GM20000 (cell line): Measurements from ENCODE around the gene C1QTNF1.

Experiments
- DNase-seq: peaks from one replicate; pipeline ENCODE4 v3.0.0; 2012; ENCODE audit warnings: low spot score
- CTCF ChIP-seq: IDR thresholded peaks from 2 replicates; pipeline ENCODE4 v1.5.1; 2012; ENCODE audit warnings: mild to moderate bottlenecking, control low read depth; ENCODE audit errors: extremely low read depth, missing control alignments

Gene C1QTNF1

GRCh38 chr17:78998311-78999055, 25.5 kb upstream of the C1QTNF1 start:
- DNase-seq, result no peak
- no peak for TF ChIP-seq CTCF

GRCh38 chr17:78999056-78999768, 24.8 kb upstream of the C1QTNF1 start:
- no peak for DNase-seq
- no peak for TF ChIP-seq CTCF

DNA sequence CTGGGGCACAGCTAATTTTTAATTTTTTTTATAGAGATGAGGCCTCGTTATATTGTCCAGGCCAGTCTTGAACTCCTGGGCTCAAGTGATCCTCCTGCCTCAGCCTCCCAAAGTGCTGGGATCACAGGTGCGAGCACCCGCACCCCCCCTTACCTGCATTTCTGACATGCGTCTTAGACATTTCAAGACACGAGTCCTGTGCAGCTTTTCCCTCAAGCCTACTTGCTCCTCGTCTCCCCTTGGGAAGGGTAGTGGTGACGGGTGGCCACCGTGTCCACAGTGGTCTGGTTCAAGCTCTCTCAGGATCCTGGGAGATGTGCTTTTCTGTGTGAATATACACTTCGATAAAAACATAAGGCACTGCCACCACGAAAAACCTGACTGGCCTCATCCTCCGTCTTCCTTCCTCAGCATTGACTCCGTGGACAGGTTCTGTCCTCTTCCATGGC, 24.0 kb upstream of the C1QTNF1 start:
- DNase-seq, result no peak
- no peak for TF ChIP-seq CTCF

DNA sequence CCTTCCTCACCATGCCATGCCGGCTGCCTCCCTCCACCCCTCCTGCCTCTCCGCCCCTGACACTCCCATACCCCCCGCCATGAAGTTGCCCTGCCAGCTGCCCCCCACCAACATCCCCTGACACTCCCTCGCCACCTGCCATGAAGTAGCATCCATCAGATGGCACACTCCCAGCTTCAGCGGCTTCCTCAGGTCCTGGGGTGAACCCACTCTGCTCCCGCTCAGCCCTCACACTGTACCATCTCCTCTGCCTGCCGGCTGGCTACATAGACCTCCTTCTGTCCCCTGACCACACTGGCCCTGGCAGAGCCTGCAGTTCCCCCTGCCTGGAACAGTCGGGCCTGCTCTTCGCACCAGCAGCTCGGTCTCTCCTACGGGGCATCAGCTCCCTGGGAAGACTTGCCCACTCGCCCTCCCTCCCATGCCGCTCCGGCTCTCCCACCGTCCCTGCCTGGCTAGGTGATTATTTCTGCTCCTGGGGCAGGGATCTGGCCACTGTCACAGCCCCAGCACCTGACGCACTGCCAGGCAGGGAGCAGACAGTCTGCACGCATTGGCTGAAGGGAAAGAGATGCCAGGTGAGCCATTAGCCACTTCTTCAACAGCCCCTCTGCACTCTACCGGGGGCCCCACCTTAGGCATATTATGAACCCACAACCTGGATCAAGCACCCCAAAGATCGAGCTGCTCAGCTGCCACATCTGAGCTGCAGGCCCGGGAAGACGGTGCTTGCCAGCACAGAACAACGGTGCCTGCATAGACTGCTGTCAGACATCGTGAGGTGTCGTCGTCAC, 23.4 kb upstream of the C1QTNF1 start:
- no peak for TF ChIP-seq CTCF
- DNase-seq, result no peak

GRCh38 chr17:79001190-79002020, 22.6 kb upstream of the C1QTNF1 start:
- DNase-seq, result no peak
- TF ChIP-seq CTCF, result no peak

- no peak for DNase-seq
- no peak for TF ChIP-seq CTCF
These were observed 21.7 kb upstream of the C1QTNF1 start for GRCh38 chr17:79002291-79002690.
